GM10266 (cell line): ENCODE data around the gene UNC79.

Source experiments
- DNase-seq: peaks from one replicate; pipeline ENCODE4 v3.0.0; 2012; ENCODE audit errors: extremely low spot score
- CTCF ChIP-seq: IDR thresholded peaks from 2 replicates; pipeline ENCODE4 v1.5.1; 2012; ENCODE audit warnings: mild to moderate bottlenecking, low read depth; ENCODE audit not compliant: control insufficient read depth, insufficient read depth; ENCODE audit errors: missing control alignments

The UNC79 gene

DNA sequence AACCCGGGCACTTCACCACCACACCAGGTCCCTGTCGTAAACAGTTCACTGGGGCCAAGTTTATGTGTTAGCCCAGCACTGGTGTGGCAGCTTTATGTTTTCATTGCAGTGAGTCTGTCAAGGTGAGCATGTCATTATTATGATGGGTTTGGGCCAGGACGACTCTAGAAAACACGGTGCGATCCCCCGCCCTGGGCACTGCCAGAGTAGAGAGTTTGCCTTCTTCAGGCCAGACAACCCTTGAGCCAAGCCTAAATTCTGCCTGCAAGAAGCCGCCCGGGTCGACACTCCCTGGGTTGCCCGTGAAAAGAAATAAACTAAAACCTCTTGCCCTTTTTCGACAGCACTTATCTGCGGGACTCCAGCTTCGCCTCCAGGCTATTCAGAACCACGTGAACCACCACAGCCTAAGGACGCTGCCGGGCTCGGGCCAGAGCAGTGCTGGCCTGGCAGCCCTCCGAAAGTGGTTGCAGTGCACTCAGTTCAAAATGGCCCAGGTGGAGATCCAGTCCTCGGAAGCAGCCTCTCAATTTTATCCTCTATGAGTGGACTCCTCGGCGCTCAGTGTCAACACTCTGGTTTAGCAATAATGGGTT, 275.7 kb downstream of the UNC79 start:
- no peak for TF ChIP-seq CTCF
- DNase-seq, result no peak

GRCh38 chr14:93707475-93707874, 276.7 kb downstream of the UNC79 start:
- TF ChIP-seq CTCF, result no peak
- DNase-seq, result no peak

DNA sequence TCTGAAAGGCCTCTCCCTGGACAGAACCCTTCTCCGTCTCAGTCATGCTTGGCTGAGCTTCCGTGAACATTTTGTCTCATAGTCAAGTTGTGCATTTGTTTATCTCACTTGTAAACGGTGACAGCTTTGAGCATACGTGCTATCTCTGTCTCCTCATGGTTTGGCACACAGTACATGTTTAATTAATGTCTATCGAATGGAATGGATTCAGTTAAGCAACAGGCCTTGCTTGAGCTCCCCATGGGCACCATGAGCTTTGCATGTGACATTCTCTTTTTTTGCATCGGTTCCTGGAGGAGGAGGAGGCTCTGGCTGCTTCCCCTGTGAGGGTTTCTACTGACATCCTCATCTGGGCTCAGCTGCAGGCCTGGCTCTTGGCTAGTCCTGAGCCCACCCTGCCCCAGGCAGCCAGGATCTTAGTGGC, 277.6 kb downstream of the UNC79 start:
- TF ChIP-seq CTCF, result no peak
- DNase-seq, result no peak

DNA sequence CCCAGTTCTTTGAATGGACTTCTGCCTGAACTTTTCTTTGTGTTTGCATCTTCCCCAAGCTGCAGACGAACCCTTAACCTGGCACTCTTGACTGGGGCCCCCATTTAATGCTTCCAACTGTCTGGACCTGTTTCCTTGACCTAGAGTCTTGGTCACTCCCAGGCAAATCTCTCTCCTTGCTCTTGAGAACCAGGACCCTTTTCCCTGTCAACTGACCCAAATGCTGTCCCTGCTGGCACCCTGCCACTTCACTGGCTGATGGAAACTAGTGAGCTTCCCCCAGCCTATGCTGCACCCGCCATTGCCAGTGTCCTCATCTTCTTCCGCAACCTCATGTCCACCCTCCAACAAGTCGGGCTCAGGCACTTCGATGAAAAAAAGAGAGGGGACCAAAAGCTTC, 278.1 kb downstream of the UNC79 start:
- TF ChIP-seq CTCF, result no peak
- DNase-seq, result no peak

- TF ChIP-seq CTCF, result no peak
These were observed 278.5 kb downstream of the UNC79 start for GRCh38 chr14:93709249-93709648.

GRCh38 chr14:93712079-93712837, 281.5 kb downstream of the UNC79 start:
- no peak for TF ChIP-seq CTCF
- no peak for DNase-seq

More at GRCh38 chr14:93709249-93709648, 278.5 kb downstream of the UNC79 start:
- no peak for DNase-seq
